Right lobe of liver (tissue), 4 donors: ENCODE measurements around the gene GSTA3.

ENCODE experiments used
- POLR2A ChIP-seq: fragments of 450-650 bp; IDR thresholded peaks from one replicate; pipeline ENCODE4 v1.6.1; 2017; ENCODE audit warnings: antibody characterized with exemption, mild to moderate bottlenecking
- TF ChIP-seq, protein P1 (sequence below), 4 donors: fragments of 200-600 bp in 3 of 4; fragments of 450-650 bp in 1 of 4; IDR thresholded peaks; one replicate each; pipeline versions ENCODE4 v1.5.1 to v1.8.0; 2016 to 2022; ENCODE audit warnings: antibody characterized with exemption in 4 of 4, mild to moderate bottlenecking in 2 of 4
- donor health status: DM: no; HTN: no; CAD: no.
- donor health status: DM: no; HTN: no; CAD: no.
- donor health status: DM: no; HTN: yes; CAD: no.

DNA sequence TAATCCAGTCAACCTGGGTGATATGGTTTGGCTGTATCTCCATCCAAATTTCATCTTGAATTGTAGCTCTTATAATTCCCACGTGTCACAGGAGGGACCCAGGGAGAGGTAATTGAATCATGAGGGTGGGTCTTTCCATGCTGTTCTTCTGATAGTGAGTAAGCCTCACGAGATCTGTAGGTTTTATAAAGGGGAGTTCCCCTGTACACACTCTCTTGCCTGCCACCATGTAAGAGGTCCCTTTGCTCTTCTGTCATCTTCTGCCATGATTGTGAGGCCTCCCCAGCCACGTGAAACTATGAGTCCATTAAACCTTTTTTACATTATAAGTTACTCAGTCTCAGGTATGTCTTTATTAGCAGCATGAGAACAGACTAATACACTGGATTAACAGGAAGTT lies 19.5 kb downstream of the GSTA3 start:
- TF ChIP-seq, protein P1, sequence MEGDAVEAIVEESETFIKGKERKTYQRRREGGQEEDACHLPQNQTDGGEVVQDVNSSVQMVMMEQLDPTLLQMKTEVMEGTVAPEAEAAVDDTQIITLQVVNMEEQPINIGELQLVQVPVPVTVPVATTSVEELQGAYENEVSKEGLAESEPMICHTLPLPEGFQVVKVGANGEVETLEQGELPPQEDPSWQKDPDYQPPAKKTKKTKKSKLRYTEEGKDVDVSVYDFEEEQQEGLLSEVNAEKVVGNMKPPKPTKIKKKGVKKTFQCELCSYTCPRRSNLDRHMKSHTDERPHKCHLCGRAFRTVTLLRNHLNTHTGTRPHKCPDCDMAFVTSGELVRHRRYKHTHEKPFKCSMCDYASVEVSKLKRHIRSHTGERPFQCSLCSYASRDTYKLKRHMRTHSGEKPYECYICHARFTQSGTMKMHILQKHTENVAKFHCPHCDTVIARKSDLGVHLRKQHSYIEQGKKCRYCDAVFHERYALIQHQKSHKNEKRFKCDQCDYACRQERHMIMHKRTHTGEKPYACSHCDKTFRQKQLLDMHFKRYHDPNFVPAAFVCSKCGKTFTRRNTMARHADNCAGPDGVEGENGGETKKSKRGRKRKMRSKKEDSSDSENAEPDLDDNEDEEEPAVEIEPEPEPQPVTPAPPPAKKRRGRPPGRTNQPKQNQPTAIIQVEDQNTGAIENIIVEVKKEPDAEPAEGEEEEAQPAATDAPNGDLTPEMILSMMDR (IDR thresholded peaks at IDR 0.05) = no peak
- no peak for TF ChIP-seq POLR2A
